GM12878 (cell line): Measurements from ENCODE around the gene RANBP17.

Source experiments
- EGR1 ChIP-seq, 2 experiments: IDR thresholded peaks; 1 replicate in 1 of 2; 2 replicates in 1 of 2; pipeline ENCODE4 v1.6.1; 2011 to 2012; ENCODE audit warnings: low read depth in 2 of 2, low read length in 2 of 2, borderline replicate concordance in 1 of 2, mild to moderate bottlenecking in 1 of 2, moderate library complexity in 1 of 2
- EZH2 ChIP-seq: IDR thresholded peaks from 2 replicates; pipeline ENCODE4 v1.6.1; 2012; ENCODE audit warnings: low read depth, mild to moderate bottlenecking, control low read depth, inconsistent platforms, low read length, borderline replicate concordance; ENCODE audit not compliant: control insufficient read depth
- FOXM1 ChIP-seq: IDR thresholded peaks from 2 replicates; pipeline ENCODE4 v1.6.1; 2012; ENCODE audit warnings: low read depth, mild to moderate bottlenecking, inconsistent platforms, low read length, moderate library complexity
- GATAD2B ChIP-seq: fragments of 450-650 bp; conservative IDR thresholded peaks from 2 replicates; pipeline ENCODE4 v1.6.1; 2017; ENCODE audit warnings: low read depth, mild to moderate bottlenecking, moderate library complexity
- JUND ChIP-seq: IDR thresholded peaks from 2 replicates; pipeline ENCODE4 v1.6.1; 2012; ENCODE audit warnings: low read depth, mild to moderate bottlenecking, low read length, improper control_type of control experiment, moderate library complexity
- POLR2A ChIP-seq: IDR thresholded peaks from 2 replicates; pipeline ENCODE4 v1.6.1; 2011; ENCODE audit warnings: low read depth, mild to moderate bottlenecking, low read length
- RFX5 ChIP-seq: IDR thresholded peaks from 2 replicates; pipeline ENCODE4 v1.6.1; 2011; ENCODE audit warnings: low read depth, low read length, improper control_type of control experiment
- SPI1 ChIP-seq: IDR thresholded peaks from 2 replicates; pipeline ENCODE4 v1.6.1; 2011; ENCODE audit warnings: low read depth, mild to moderate bottlenecking, low read length, moderate library complexity, borderline replicate concordance; ENCODE audit not compliant: insufficient read depth
- TCF3 ChIP-seq: IDR thresholded peaks from 2 replicates; pipeline ENCODE4 v1.6.1; 2012; ENCODE audit warnings: low read depth, mild to moderate bottlenecking, low read length, borderline replicate concordance; ENCODE audit not compliant: insufficient read depth
- TCF7 ChIP-seq: IDR thresholded peaks from 2 replicates; pipeline ENCODE4 v1.6.1; 2014; ENCODE audit warnings: antibody characterized with exemption, borderline replicate concordance
- ZZZ3 ChIP-seq: IDR thresholded peaks from 2 replicates; pipeline ENCODE4 v1.6.1; 2011; ENCODE audit warnings: low read depth; ENCODE audit not compliant: control insufficient read depth, insufficient read length
- TF ChIP-seq, protein P1 (sequence below), 3 experiments: IDR thresholded peaks in 2 of 3; conservative IDR thresholded peaks in 1 of 3; 2 replicates each; pipeline ENCODE4 v1.5.1; 2011; ENCODE audit warnings: low read depth in 3 of 3, low read length in 3 of 3, mild to moderate bottlenecking in 3 of 3, control low read depth in 2 of 3, moderate library complexity in 2 of 3, inconsistent platforms in 1 of 3, mixed read lengths in 1 of 3; ENCODE audit not compliant: control insufficient read depth in 2 of 3, insufficient read depth in 1 of 3; ENCODE audit errors: extremely low read depth in 1 of 3
- TF ChIP-seq, protein P2 (sequence below): fragments of 450-650 bp; IDR thresholded peaks from 2 replicates; pipeline ENCODE4 v1.6.1; 2017; ENCODE audit warnings: borderline replicate concordance

DNA sequence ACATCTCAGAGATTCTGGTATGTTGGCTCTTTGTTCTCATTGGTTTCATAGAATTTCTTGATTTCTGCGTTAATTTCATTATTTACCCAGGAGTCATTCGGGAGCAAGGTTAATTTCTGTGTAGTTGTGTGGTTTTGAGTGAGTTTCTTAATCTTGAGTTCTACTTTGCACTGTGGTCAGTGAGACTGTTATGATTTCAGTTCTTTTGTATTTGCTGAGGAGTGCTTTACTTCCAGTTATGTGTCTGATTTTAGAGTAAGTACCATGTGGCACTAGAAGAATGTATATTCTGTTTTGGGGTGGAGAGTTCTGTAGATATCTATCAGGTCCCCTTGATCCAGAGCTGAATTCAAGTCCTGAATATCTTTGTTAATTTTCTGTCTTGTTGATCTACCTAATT lies 12.2 kb downstream of the RANBP17 start:
- TF ChIP-seq SPI1: no peak
- TF ChIP-seq, protein P1, sequence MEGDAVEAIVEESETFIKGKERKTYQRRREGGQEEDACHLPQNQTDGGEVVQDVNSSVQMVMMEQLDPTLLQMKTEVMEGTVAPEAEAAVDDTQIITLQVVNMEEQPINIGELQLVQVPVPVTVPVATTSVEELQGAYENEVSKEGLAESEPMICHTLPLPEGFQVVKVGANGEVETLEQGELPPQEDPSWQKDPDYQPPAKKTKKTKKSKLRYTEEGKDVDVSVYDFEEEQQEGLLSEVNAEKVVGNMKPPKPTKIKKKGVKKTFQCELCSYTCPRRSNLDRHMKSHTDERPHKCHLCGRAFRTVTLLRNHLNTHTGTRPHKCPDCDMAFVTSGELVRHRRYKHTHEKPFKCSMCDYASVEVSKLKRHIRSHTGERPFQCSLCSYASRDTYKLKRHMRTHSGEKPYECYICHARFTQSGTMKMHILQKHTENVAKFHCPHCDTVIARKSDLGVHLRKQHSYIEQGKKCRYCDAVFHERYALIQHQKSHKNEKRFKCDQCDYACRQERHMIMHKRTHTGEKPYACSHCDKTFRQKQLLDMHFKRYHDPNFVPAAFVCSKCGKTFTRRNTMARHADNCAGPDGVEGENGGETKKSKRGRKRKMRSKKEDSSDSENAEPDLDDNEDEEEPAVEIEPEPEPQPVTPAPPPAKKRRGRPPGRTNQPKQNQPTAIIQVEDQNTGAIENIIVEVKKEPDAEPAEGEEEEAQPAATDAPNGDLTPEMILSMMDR (IDR thresholded peaks at IDR 0.05 in 2 of 3, conservative IDR thresholded peaks at IDR 0.05 in 1 of 3; ENCODE audit: control insufficient read depth in 2 of 3, extremely low read depth in 1 of 3, insufficient read depth in 1 of 3, low read depth in 3 of 3, low read length in 3 of 3): no peak
- TF ChIP-seq TCF3: no peak
- TF ChIP-seq, protein P2, sequence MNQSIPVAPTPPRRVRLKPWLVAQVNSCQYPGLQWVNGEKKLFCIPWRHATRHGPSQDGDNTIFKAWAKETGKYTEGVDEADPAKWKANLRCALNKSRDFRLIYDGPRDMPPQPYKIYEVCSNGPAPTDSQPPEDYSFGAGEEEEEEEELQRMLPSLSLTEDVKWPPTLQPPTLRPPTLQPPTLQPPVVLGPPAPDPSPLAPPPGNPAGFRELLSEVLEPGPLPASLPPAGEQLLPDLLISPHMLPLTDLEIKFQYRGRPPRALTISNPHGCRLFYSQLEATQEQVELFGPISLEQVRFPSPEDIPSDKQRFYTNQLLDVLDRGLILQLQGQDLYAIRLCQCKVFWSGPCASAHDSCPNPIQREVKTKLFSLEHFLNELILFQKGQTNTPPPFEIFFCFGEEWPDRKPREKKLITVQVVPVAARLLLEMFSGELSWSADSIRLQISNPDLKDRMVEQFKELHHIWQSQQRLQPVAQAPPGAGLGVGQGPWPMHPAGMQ: no peak
- TF ChIP-seq GATAD2B: no peak
- no peak for TF ChIP-seq EZH2
- TF ChIP-seq JUND: no peak
- TF ChIP-seq TCF7: no peak
- TF ChIP-seq EGR1 (IDR thresholded peaks at IDR 0.05; ENCODE audit: borderline replicate concordance in 1 of 2, low read depth in 2 of 2, low read length in 2 of 2): no peak
- TF ChIP-seq ZZZ3: no peak
- TF ChIP-seq FOXM1: no peak
- TF ChIP-seq POLR2A: no peak
- TF ChIP-seq RFX5: no peak
